Right atrium auricular region (tissue), 2 donors: ENCODE data around the gene USP47. TPM values are rescaled to one million over a fixed set of nuclear protein-coding genes. Genes with fewer than 3 reads are reported as not detected.

Source experiments
- DNase-seq: peaks from one replicate; pipeline ENCODE4 v3.0.0-alpha.2; 2019; ENCODE audit warnings: low spot score
- H3K27ac ChIP-seq, 2 donors: fragments of 200-600 bp; sonication (generic); 1 replicate in 1 of 2; 2 replicates in 1 of 2; pipeline ENCODE4 v1.5.1; 2016 to 2019
- H3K27me3 ChIP-seq, 2 donors: fragments of 200-600 bp; sonication (generic); one replicate each; pipeline versions ENCODE4 v1.5.1 to v1.6.0; 2017 to 2019
- H3K36me3 ChIP-seq: fragments of 200-600 bp; sonication (generic); one replicate; pipeline ENCODE4 v1.5.1; 2016
- H3K4me1 ChIP-seq, 2 donors: fragments of 200-600 bp; sonication (generic); one replicate each; pipeline versions ENCODE4 v1.5.1 to v1.6.0; 2017 to 2019
- H3K4me3 ChIP-seq, 2 donors: fragments of 200-600 bp; sonication (generic); 1 replicate in 1 of 2; 2 replicates in 1 of 2; pipeline ENCODE4 v1.5.1; 2017 to 2019; ENCODE audit warnings: mild to moderate bottlenecking in 1 of 2, moderate library complexity in 1 of 2
- H3K9me3 ChIP-seq, 2 donors: fragments of 200-600 bp; sonication (generic); one replicate each; pipeline ENCODE4 v1.5.1; 2019
- total RNA-seq, 2 donors: library from RNA; depleted of rRNA; stranded (reverse); fragments of >200 nt; gene quantifications; one replicate each; pipeline ENCODE4 v1.1.0, GENCODE V29; 2016
- TF ChIP-seq, protein P1 (sequence below), 2 donors: fragments of 200-600 bp; sonication (generic); IDR thresholded peaks; one replicate each; pipeline ENCODE4 v1.5.1; 2019; ENCODE audit warnings: antibody characterized with exemption in 2 of 2

USP47 gene
- total RNA-seq, 2 donors from 2014 or later: 58.7 to 61.3 TPM

DNA sequence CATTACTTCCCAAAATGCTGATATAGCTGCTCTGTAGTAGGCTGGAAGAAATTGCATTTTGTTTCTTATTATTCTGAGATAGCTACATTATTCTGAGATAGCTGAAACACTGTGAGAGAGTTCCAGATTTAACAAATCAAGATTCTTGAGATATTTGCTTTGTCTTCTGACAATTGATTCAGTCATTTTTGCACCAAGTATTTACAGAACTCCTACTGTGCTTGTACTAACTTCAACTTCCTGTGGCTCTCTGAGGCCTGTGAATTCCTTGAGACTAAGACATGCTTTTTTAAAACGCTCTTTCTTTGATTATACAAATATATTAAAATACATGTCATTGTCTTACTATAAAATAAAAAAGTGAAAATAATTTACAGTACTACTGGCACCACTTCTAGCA, 52.7 kb downstream of the USP47 start:
- H3K4me3 ChIP-seq: no peak overlapping the region
- H3K27ac ChIP-seq: no peak overlapping the region
- no peaks in the 10 kb centered on the region for H3K4me1 ChIP-seq
- no peak for DNase-seq
- H3K9me3 ChIP-seq: no peaks in the 10 kb centered on the region
- TF ChIP-seq, protein P1, sequence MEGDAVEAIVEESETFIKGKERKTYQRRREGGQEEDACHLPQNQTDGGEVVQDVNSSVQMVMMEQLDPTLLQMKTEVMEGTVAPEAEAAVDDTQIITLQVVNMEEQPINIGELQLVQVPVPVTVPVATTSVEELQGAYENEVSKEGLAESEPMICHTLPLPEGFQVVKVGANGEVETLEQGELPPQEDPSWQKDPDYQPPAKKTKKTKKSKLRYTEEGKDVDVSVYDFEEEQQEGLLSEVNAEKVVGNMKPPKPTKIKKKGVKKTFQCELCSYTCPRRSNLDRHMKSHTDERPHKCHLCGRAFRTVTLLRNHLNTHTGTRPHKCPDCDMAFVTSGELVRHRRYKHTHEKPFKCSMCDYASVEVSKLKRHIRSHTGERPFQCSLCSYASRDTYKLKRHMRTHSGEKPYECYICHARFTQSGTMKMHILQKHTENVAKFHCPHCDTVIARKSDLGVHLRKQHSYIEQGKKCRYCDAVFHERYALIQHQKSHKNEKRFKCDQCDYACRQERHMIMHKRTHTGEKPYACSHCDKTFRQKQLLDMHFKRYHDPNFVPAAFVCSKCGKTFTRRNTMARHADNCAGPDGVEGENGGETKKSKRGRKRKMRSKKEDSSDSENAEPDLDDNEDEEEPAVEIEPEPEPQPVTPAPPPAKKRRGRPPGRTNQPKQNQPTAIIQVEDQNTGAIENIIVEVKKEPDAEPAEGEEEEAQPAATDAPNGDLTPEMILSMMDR (IDR thresholded peaks at IDR 0.05): no peak
- peaks cover 23% of the 10 kb centered on the region for H3K36me3 ChIP-seq
- H3K27me3 ChIP-seq: no peaks in the 10 kb centered on the region

DNA sequence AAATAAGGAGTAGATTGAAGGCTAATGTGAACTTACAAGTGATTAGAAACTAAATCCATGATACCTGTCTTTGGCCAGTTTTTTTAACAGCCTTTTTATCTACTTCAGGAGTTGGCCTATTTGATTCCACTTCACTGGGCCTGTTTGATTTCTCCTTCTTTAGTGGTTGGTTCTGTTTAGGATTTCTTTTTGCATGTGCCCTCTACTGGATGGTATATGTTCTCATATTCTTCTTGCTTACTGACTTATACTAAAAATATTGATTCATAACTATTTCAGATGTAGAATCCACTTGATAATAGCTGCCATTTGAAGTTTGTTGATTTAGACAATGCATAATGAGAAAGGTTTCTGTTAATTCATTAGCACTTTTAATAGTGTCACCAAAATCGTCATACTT, 53.9 kb downstream of the USP47 start:
- no peaks in the 10 kb centered on the region for H3K27me3 ChIP-seq
- no peak for DNase-seq
- H3K36me3 ChIP-seq: peaks cover 23% of the 10 kb centered on the region
- no peaks in the 10 kb centered on the region for H3K9me3 ChIP-seq
- H3K27ac ChIP-seq: no peak overlapping the region
- TF ChIP-seq, protein P1 (IDR thresholded peaks at IDR 0.05): peak in 1 of 2 donors; percentile 31
- no peaks in the 10 kb centered on the region for H3K4me1 ChIP-seq
- H3K4me3 ChIP-seq: no peak overlapping the region

DNA sequence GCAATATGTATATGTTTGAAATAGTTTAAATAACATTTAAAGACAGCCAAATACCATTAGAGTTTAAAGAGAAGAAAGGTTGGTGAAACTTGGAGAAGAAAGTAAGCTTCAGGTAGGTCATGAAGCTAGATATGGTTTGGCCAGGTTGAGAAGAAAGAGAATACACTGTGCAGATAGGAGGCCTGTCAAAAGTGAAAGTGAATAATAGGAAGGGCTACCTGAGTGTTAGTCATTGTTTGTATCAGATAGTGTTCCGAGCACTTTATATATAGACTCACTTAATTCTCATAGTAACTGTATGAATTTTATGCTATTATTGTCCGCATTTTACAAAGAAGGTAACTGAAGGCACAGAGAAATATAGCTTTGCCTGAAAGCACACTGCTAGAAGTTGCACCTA, 56.9 kb downstream of the USP47 start:
- H3K27ac ChIP-seq: no peak overlapping the region
- peaks cover 20% of the 10 kb centered on the region for H3K36me3 ChIP-seq
- H3K27me3 ChIP-seq: no peaks in the 10 kb centered on the region
- DNase-seq: no peak
- TF ChIP-seq, protein P1 (IDR thresholded peaks at IDR 0.05): no peak
- H3K4me3 ChIP-seq: no peak overlapping the region
- H3K9me3 ChIP-seq: no peaks in the 10 kb centered on the region
- no peaks in the 10 kb centered on the region for H3K4me1 ChIP-seq

DNA sequence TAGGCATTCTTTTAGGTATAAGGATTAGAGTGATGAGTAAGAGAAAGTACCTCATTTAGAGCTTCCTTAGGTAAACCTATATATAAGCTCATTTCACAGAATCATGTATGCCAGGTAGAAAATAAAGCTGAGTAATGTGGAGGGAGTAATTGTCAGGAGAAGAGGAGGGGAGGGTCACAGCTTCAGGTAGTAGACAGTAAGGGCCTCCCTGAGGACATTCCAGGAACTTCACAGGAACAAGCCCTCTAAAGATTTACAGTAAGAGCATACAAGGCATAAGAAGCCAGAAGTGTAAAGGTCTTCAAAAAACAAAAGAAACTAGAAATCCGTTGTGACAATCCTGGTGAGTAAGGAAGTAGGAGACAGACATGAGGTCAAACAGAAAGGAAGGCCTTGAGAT, 57.6 kb downstream of the USP47 start:
- H3K27me3 ChIP-seq: no peaks in the 10 kb centered on the region
- H3K4me1 ChIP-seq: no peaks in the 10 kb centered on the region
- peaks cover 20% of the 10 kb centered on the region for H3K36me3 ChIP-seq
- TF ChIP-seq, protein P1 (IDR thresholded peaks at IDR 0.05): no peak
- H3K9me3 ChIP-seq: no peaks in the 10 kb centered on the region
- DNase-seq: no peak
- no peak overlapping the region for H3K27ac ChIP-seq
- no peak overlapping the region for H3K4me3 ChIP-seq

DNA sequence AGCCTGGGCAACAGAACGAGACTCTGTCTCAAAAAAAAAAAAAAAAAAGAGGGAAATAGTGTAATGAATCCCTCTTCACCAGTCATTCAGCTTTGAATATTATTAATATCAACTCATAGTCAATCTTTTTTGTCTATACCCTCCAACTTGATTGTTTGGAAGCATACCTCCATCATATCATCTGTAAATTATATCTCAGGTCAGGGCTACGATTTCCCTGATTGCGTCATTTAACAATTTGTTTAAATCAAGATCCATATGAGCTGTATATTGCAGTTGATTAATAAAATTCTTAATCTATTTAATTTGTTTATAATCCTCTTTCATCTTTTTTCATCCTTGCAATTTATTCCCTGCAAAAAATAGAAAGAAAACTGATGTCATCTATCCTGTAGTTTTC, 60.2 kb downstream of the USP47 start:
- no peaks in the 10 kb centered on the region for H3K9me3 ChIP-seq
- no peak overlapping the region for H3K4me3 ChIP-seq
- H3K4me1 ChIP-seq: no peaks in the 10 kb centered on the region
- H3K27me3 ChIP-seq: no peaks in the 10 kb centered on the region
- peaks cover 34% of the 10 kb centered on the region for H3K36me3 ChIP-seq
- TF ChIP-seq, protein P1 (IDR thresholded peaks at IDR 0.05): no peak
- no peak for DNase-seq
- no peak overlapping the region for H3K27ac ChIP-seq

DNA sequence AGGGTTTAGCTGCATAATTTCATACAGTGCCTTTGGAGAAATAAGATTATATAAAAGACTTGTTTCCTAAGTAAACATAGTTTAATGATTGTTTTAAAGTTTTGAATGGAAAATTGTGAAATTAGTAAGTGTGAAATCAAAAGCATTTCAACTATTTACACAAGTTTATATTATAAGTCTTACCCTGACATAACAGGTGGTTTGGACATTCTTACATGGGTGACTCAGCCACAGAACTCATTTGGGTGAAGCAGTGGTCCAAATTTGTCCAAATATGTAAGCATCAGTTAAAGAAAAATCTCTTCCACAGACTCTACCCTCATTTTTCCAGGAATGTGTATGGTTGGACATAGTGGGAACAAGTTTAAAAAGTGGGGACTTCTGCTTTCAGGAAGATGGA, 68.0 kb downstream of the USP47 start:
- Histone ChIP-seq H3K36me3 (peaks cover 36% of the 10 kb centered on the region), H3K27ac (no peak overlapping the region)
- TF ChIP-seq, protein P1 (IDR thresholded peaks at IDR 0.05): no peak

More for the DNA sequence above, 68.0 kb downstream of the USP47 start:
- H3K4me3 ChIP-seq: no peak overlapping the region
- no peak for DNase-seq
- H3K4me1 ChIP-seq: no peaks in the 10 kb centered on the region
- H3K9me3 ChIP-seq: no peaks in the 10 kb centered on the region
- H3K27me3 ChIP-seq: no peaks in the 10 kb centered on the region
